H1 (cell line): ENCODE results near the gene EML5.

Experiments
- CBX8 ChIP-seq: fragments of 300-800, 300-1000 bp; sonication (generic); IDR thresholded peaks from 2 replicates; pipeline ENCODE4 v1.7.1; 2016; ENCODE audit warnings: low read depth, low read length, borderline replicate concordance
- CHD1 ChIP-seq: IDR thresholded peaks from 2 replicates; pipeline ENCODE4 v1.6.1; 2012; ENCODE audit warnings: low read depth, low read length, improper control_type of control experiment
- CREB1 ChIP-seq: IDR thresholded peaks from 2 replicates; pipeline ENCODE4 v1.6.1; 2012; ENCODE audit warnings: inconsistent platforms
- RNF2 ChIP-seq: fragments of 200-900, 300-1000 bp; sonication (generic); IDR thresholded peaks from 2 replicates; pipeline ENCODE4 v1.7.1; 2016; ENCODE audit warnings: borderline replicate concordance, low read depth, mild to moderate bottlenecking, antibody characterized with exemption, low read length; ENCODE audit not compliant: poor library complexity, severe bottlenecking; ENCODE audit errors: missing control alignments
- TAF7 ChIP-seq: optimal IDR thresholded peaks from 2 replicates; pipeline ENCODE3; 2011; ENCODE audit warnings: low read depth, mild to moderate bottlenecking, inconsistent platforms, low read length, moderate library complexity, borderline replicate concordance
- USF2 ChIP-seq: IDR thresholded peaks from 2 replicates; pipeline ENCODE4 v1.6.1; 2011; ENCODE audit warnings: low read length, improper control_type of control experiment

GRCh38 chr14:88729159-88729558 is 63.6 kb downstream of the EML5 start:
- TF ChIP-seq USF2 (no peak), CREB1 (no peak), CHD1 (no peak), RNF2 (no peak), TAF7 (no peak), CBX8 (no peak)
